Neural cell (in vitro differentiated cells): ENCODE measurements around the gene CD300LG.

ENCODE experiments used
- CTCF ChIP-seq: fragments of 450-650 bp; IDR thresholded peaks from 2 replicates; pipeline ENCODE4 v1.5.1; 2014; ENCODE audit warnings: antibody characterized with exemption, mild to moderate bottlenecking, moderate library complexity; ENCODE audit not compliant: poor library complexity, severe bottlenecking
- POLR2AphosphoS5 ChIP-seq: IDR thresholded peaks from 2 replicates; pipeline ENCODE4 v1.6.1; 2012

DNA sequence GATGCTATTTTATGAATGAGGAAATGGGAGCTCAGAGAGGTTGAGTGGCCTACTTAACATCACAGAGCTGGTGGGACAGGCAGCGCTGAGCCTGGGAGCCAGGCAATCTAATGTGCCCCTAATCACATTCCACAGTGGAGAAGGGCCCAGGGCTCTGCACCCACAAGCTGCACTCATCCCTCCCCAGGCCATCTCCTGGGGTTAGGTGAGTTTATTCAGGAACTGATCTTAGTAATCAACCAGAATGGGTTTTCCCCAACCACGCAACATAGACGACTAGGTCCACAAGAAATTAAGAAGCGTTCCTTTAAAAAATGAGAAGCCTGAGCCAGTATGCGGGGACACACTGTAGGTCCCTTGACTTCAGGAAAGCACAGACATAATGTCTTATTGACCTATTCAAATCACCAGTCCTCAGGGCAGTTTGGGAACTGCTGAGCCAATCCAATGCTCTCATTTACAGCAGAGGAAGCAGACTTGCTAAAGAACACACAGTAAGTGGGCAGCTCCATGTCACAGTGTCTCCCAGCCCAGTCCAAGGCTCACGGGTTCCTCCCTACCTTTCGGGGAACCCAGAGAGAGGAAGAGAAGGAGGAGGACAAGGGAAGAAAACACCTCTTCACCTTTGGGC is 16.4 kb upstream of the CD300LG start:
- TF ChIP-seq CTCF (no peak), POLR2AphosphoS5 (no peak)
